IPS-NIHi7 (cell line): ENCODE data around the gene NUP37.

Experiments
- DNase-seq: peaks from one replicate; pipeline ENCODE4 v3.0.0; 2012; ENCODE audit warnings: mixed read lengths; ENCODE audit errors: extremely low spot score

The NUP37 gene

DNA sequence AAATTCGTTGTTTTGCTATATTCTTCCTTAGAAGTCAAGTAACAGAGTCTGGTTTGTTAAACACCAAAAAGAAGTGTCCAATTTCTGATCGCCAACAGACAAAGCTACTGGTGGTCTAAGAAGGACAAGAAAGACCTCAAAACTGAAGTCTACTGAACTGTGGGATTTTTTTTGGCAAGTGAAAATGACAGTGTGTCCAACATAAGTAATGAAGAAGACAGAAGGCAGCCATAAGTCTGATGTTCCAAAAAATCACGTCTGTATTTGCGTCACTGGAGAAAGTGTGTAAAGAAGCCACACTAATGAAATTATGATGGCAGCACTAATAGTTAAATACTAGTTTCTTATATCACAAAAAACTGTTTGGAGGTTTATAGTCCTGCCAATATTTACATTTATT lies 90.8 kb downstream of the NUP37 start:
- DNase-seq: no peak

GRCh38 chr12:102026728-102027127 lies 93.2 kb downstream of the NUP37 start:
- DNase-seq: no peak

- no peak for DNase-seq
These were observed 95.1 kb downstream of the NUP37 start for GRCh38 chr12:102024765-102025164.

DNA sequence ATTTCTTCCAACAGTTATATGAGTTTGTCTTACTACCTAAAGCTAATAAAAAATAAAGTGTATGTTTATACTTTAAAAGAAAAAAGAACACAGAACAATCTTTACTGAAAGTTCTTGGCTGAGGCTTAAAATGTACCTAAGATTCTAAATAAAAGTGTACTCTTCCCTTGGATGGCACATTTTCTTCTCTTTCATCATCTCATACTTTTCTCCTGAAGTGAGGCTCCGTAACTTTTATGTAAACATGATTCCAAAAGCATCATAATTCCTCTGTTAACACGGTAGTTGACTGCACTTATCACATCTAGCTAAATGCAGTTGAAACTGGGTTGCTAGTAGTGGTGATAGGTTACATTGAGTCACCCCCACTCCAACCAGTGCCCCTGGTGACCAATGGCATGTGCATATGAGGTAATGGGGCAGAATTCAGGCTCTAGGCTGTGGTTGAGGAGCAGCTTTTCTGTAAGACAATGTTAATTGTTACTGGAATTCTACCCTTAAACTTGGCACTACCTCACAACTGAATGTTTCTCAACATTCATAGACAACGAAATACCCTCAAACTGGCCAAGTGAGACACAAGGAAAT lies 96.5 kb downstream of the NUP37 start:
- no peak for DNase-seq
